ENCODE data around the gene NTSR2.

The NTSR2 gene

DNA sequence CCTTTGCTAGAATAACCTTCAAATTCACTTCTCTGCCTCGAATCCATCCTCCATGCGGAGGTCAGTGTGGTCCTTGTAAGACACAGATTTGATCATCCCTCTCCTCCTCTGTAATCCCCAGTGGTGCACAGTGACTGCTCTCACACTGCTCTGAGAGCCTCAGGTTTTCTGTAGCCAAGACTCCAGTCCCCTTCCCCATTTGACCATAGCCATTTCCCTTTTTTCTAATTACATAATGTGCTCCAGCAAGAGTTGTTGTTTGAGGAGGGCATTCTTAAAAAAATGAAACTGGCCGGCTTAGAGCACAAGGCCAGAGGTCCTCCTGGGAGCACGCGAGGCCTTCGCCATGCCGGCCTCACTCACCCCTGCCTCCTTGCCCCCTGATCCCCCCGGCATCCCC, 41.8 kb upstream of the NTSR2 start:
- H3K36me3 ChIP-seq = no peaks in the 10 kb centered on the region
- H3K27me3 ChIP-seq = no peaks in the 10 kb centered on the region
- H3K27ac ChIP-seq = no peak overlapping the region
- H3K4me3 ChIP-seq = no peak overlapping the region
- H3K9ac ChIP-seq = no peak overlapping the region
- H3K9me3 ChIP-seq (replicated peaks in 1 of 11) = no peaks in the 10 kb centered on the region
- no peak for TF ChIP-seq Cebpa-rat (IDR thresholded peaks at IDR 0.05)
- H4K20me1 ChIP-seq = no peaks in the 10 kb centered on the region
- H3K4me2 ChIP-seq = peak overlapping the region in 2 of 11 experiments; percentile 25 to 51; a peak in 3 of 22 replicates
- peaks cover 3 to 20% (median 4%) of the 10 kb centered on the region in 10 experiments for H3K4me1 ChIP-seq

- Histone ChIP-seq H3K9ac (no peak overlapping the region), H3K36me3 (no peaks in the 10 kb centered on the region), H3K4me3 (no peak overlapping the region), H3K4me2 (peak overlapping the region in 2 of 11 experiments; percentile 25 to 51; a peak in 3 of 22 replicates), H3K9me3 (replicated peaks in 1 of 11) (no peaks in the 10 kb centered on the region), H4K20me1 (no peaks in the 10 kb centered on the region), H3K27me3 (no peaks in the 10 kb centered on the region), H3K4me1 (peaks cover 0 to 15% (median under 1%) of the 10 kb centered on the region in 10 experiments; a peak in 9 of 20 replicates), H3K27ac (no peak overlapping the region)
- no peak for TF ChIP-seq Cebpa-rat (IDR thresholded peaks at IDR 0.05)
These were observed 41.3 kb upstream of the NTSR2 start for GRCh38 chr2:11711354-11711716.

DNA sequence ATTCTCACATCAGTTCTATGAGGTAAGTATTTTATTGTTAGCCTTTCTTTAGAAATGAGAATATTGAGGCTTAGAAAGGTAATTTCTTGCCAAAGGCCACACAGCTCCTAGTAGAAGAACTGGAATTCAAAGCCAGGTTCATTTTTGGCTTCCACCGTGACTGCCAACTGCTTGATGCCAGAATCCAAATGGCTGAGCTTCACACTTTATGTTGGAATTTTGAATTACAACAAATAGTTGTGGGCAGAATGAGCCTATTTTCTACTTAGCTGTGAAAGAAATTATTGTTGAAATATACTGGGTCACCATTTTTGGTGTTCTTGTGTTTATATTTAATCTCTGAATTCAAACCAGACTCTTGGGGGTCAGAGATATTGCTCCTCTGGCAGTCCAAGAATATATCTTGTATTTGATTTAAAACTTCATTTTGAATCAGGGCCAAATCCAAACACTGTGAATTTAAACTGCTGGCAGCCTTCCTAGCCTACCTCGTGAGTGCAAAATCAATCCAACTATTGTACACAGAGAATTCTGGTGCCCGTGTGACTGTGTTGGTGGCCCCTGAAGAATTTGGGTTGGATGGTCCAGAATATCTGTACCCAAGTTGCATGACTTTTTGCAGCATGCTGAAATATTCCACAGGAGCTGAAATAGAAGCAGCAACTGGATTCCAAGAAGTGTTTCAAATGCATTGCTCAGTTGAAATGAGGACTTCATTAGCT, 40.8 kb upstream of the NTSR2 start:
- peaks cover 0 to 3% (median 0%) of the 10 kb centered on the region in 11 experiments; a peak in 2 of 22 replicates for H3K9me3 ChIP-seq (replicated peaks in 1 of 11)
- no peak overlapping the region for H3K27ac ChIP-seq
- H3K4me2 ChIP-seq = no peak overlapping the region
- H3K4me3 ChIP-seq = no peak overlapping the region
- H3K27me3 ChIP-seq = no peaks in the 10 kb centered on the region
- no peak overlapping the region for H3K9ac ChIP-seq
- H3K4me1 ChIP-seq = peaks cover 0 to 14% (median 0%) of the 10 kb centered on the region in 10 experiments; a peak in 5 of 20 replicates
- TF ChIP-seq Cebpa-rat (IDR thresholded peaks at IDR 0.05) = no peak
- no peaks in the 10 kb centered on the region for H4K20me1 ChIP-seq
- no peaks in the 10 kb centered on the region for H3K36me3 ChIP-seq

GRCh38 chr2:11710210-11710609, 40.2 kb upstream of the NTSR2 start:
- H4K20me1 ChIP-seq = no peaks in the 10 kb centered on the region
- H3K4me3 ChIP-seq = no peak overlapping the region
- no peaks in the 10 kb centered on the region for H3K36me3 ChIP-seq
- H3K4me1 ChIP-seq = peaks cover 0 to 14% (median 0%) of the 10 kb centered on the region in 10 experiments; a peak in 5 of 20 replicates
- no peak overlapping the region for H3K9ac ChIP-seq
- no peaks in the 10 kb centered on the region for H3K27me3 ChIP-seq
- no peak overlapping the region for H3K27ac ChIP-seq
- no peak overlapping the region for H3K4me2 ChIP-seq
- TF ChIP-seq Cebpa-rat (IDR thresholded peaks at IDR 0.05) = no peak
- peaks cover 0 to 7% (median 0%) of the 10 kb centered on the region in 11 experiments; a peak in 3 of 22 replicates for H3K9me3 ChIP-seq (replicated peaks in 1 of 11)

GRCh38 chr2:11709293-11709692, 39.3 kb upstream of the NTSR2 start:
- Histone ChIP-seq H3K36me3 (no peaks in the 10 kb centered on the region), H3K9me3 (replicated peaks in 1 of 11) (peaks cover 0 to 8% (median 0%) of the 10 kb centered on the region in 11 experiments; a peak in 3 of 22 replicates), H3K4me1 (peaks cover 0 to 14% (median 0%) of the 10 kb centered on the region in 10 experiments; a peak in 5 of 20 replicates), H4K20me1 (no peaks in the 10 kb centered on the region), H3K27me3 (no peaks in the 10 kb centered on the region), H3K27ac (no peak overlapping the region), H3K9ac (no peak overlapping the region), H3K4me2 (no peak overlapping the region), H3K4me3 (no peak overlapping the region)
- TF ChIP-seq Cebpa-rat (IDR thresholded peaks at IDR 0.05) = no peak

DNA sequence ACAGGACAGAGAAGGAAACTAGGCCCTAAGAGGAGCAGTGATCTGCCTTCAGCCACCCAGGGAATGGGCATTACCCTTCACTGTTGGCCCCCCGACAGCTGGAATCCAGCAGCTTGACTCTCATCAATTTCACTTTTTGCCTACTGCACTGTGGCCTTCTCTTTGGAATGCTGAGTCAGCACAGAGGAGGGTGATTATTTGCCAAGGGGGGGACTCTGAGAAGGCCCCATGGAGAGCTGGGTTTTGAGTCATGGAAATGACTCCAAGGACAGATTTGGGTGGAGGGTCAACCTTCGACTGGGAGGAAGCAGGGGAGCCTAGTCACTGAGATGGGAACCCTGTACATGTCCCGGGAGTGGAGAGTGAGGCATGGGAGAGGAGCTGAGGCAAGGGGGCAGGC, 38.1 kb upstream of the NTSR2 start:
- Histone ChIP-seq H3K9me3 (replicated peaks in 1 of 11) (peaks cover 0 to 8% (median 0%) of the 10 kb centered on the region in 11 experiments; a peak in 3 of 22 replicates), H3K36me3 (no peaks in the 10 kb centered on the region), H3K27me3 (no peaks in the 10 kb centered on the region), H3K4me3 (no peak overlapping the region), H3K4me1 (peaks cover 0 to 15% (median 2%) of the 10 kb centered on the region in 10 experiments; a peak in 10 of 20 replicates), H3K9ac (no peak overlapping the region), H3K27ac (no peak overlapping the region), H3K4me2 (no peak overlapping the region), H4K20me1 (no peaks in the 10 kb centered on the region)
- TF ChIP-seq Cebpa-rat (IDR thresholded peaks at IDR 0.05) = no peak

DNA sequence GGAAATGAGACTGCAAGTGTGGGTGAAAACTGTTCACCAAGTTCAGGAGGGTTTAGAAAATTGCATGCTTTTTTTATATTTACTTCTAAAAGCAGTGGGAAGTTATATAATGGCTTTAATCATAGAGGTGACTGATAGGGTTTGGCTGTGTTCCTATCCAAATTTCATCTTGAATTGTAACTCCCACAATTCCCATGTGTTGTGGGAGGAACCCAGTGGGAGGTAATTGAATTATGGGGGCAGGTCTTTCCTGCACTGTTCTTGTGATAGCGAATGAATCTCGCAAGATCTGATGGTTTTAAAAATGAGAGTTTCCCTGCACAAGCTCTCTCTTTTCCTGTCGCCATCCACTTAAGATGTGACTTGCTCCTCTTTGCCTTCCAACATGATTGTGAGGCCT, 35.7 kb upstream of the NTSR2 start:
- no peak overlapping the region for H3K4me3 ChIP-seq
- peaks cover 0 to 8% (median 0%) of the 10 kb centered on the region in 11 experiments; a peak in 3 of 22 replicates for H3K9me3 ChIP-seq (replicated peaks in 1 of 11)
- no peak overlapping the region for H3K27ac ChIP-seq
- H3K27me3 ChIP-seq = no peaks in the 10 kb centered on the region
- no peak overlapping the region for H3K4me2 ChIP-seq
- H4K20me1 ChIP-seq = no peaks in the 10 kb centered on the region
- TF ChIP-seq Cebpa-rat (IDR thresholded peaks at IDR 0.05) = no peak
- H3K4me1 ChIP-seq = peaks cover 20 to 27% (median 25%) of the 10 kb centered on the region in 10 experiments
- H3K36me3 ChIP-seq = no peaks in the 10 kb centered on the region
- H3K9ac ChIP-seq = no peak overlapping the region

- Histone ChIP-seq H3K27ac (no peak overlapping the region), H3K4me1 (peaks cover 25 to 33% (median 32%) of the 10 kb centered on the region in 10 experiments), H3K36me3 (no peaks in the 10 kb centered on the region), H3K9me3 (replicated peaks in 1 of 11) (peaks cover 0 to 8% (median 0%) of the 10 kb centered on the region in 11 experiments; a peak in 3 of 22 replicates), H4K20me1 (no peaks in the 10 kb centered on the region), H3K4me2 (no peak overlapping the region), H3K27me3 (no peaks in the 10 kb centered on the region), H3K4me3 (no peak overlapping the region), H3K9ac (no peak overlapping the region)
- TF ChIP-seq Cebpa-rat (IDR thresholded peaks at IDR 0.05) = no peak
These were observed 35.1 kb upstream of the NTSR2 start for GRCh38 chr2:11705063-11705462.

GRCh38 chr2:11703700-11704099, 33.7 kb upstream of the NTSR2 start:
- Histone ChIP-seq H3K9me3 (replicated peaks in 1 of 11) (peaks cover 0 to 8% (median 0%) of the 10 kb centered on the region in 11 experiments; a peak in 3 of 22 replicates), H3K4me3 (no peak overlapping the region), H3K27ac (no peak overlapping the region), H3K9ac (no peak overlapping the region), H3K4me1 (peaks cover 26 to 46% (median 43%) of the 10 kb centered on the region in 10 experiments), H3K27me3 (no peaks in the 10 kb centered on the region), H3K4me2 (0 out of 22 replicates have a peak overlapping the region, but pooled peaks of 1 of the 11 experiments have one; percentile 86), H4K20me1 (no peaks in the 10 kb centered on the region), H3K36me3 (no peaks in the 10 kb centered on the region)
- no peak for TF ChIP-seq Cebpa-rat (IDR thresholded peaks at IDR 0.05)
